SK-MEL-5 (cell line): Measurements from ENCODE around the gene CAP2. TPM values are rescaled to one million over a fixed set of nuclear protein-coding genes. Genes with fewer than 3 reads are reported as not detected.
"Not testable (repeated sequence)": the region's sequence is repeated elsewhere in the genome, so short reads cannot be mapped to it uniquely, and the experiment has no call there.

ENCODE experiments used
- DNase-seq: peaks from one replicate; pipeline ENCODE4 v3.0.0-alpha.2; 2016; ENCODE audit warnings: low read depth, low spot score
- in situ Hi-C: cut with HindIII; loops from 2 replicates; pipeline ENCODE4 v1.10.0; 2016; ENCODE audit warnings: low sequenced_read_pairs, high pct_unique_total_duplicates, low pct_unique_long_range_greater_than_20kb
- total RNA-seq: library from RNA; depleted of rRNA; stranded (reverse); fragments of >200 nt; shearing (Covaris generic); gene quantifications from 2 replicates; pipeline ENCODE4 v1.2.3, GENCODE V29; 2014

Gene CAP2
- total RNA-seq, 1 experiment from 2014 or later: 21.3 TPM

DNA sequence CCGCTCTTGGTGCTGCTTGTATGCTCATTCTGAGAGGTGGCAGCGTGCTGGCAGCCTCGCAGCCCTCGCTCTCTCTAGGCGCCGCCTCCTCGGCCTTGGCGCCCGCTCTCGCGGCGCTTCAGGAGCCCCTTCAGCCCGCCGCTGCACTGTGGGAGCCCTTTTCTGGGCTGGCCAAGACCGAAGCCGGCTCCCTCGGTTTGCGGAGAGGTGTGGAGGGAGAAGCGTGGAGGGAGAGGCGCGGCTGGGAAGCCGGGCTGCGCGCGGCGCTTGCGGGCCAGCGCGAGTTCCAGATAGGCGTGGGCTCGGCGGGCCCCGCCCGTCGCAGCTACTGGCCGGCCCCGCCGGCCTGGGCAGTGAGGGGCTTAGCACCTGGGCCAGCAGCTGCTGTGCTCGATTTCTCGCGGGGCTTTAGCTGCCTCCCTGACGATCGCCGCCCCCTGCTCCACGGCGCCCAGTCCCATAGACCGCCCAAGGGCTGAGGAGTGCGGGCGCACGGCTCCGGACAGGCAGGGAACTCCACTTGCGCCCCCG lies 187.2 kb downstream of the CAP2 start:
- in situ Hi-C loops: no loop called here
- peak; percentile 58 for DNase-seq

DNA sequence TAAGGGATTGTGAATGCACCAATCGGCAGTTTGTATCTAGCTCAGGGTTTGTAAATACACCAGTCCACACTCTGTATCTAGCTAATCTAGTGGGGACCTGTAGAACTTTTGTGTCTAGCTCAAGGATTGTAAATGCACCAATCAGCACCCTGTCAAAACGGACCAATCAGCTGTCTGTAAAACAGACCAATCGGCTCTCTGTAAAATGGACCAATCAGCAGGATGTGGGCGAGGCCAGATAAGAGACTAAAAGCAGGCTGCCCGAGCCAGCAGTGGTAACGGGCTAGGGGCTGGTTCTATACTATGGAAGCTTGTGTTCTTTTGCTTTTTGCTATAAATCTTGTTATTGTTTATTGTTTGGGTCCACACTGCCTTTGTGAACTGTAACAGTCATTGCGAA lies 187.9 kb downstream of the CAP2 start:
- in situ Hi-C loops, DNase-seq: not testable (repeated sequence)

DNA sequence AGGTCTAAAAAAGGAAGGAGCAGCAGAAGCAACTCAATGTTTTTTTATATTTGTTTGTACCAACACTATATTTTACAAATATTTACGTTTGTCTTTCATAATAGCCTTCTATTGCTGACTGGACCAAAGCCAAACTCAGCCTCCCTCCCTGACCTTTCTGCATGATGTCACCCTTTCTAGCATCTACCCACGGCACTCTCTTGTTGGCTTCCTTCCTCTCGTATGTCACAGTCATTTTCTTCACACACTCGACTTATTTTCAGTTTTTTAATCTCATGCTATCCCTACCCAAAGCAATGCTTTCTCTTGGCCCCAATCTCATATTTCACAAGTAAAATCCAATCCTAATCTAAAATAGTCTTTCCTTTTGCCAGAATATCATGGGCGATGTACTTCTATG lies 190.4 kb downstream of the CAP2 start:
- in situ Hi-C loops: no loop called here
- DNase-seq: no peak

DNA sequence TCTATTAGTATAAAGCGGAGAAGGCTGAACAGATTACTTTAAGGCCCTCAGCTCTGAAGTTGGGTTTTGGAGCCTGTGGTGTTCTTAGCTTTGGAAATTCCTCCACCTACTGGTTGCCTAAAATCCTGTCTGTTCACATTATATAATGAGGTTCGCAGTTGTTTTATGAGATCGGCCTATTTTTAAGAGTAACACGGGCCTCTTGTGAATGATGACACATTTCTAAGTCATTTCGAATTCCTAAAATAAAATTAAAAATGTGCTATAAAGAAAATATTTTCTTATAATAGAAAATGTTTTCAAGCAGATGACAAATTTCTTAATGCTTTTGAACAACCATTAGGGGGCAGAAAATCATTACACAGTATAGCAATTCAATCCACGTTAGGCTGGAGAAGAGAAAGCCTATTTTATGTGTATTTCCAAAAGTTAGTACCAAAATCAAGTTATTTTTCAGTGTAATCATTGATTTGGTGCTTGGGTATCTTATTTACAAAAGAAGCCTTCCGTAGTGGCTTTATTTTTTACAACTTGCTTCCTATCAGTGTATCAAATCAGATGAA lies 190.9 kb downstream of the CAP2 start:
- in situ Hi-C loops: no loop called here
- peak; percentile 90 for DNase-seq

DNA sequence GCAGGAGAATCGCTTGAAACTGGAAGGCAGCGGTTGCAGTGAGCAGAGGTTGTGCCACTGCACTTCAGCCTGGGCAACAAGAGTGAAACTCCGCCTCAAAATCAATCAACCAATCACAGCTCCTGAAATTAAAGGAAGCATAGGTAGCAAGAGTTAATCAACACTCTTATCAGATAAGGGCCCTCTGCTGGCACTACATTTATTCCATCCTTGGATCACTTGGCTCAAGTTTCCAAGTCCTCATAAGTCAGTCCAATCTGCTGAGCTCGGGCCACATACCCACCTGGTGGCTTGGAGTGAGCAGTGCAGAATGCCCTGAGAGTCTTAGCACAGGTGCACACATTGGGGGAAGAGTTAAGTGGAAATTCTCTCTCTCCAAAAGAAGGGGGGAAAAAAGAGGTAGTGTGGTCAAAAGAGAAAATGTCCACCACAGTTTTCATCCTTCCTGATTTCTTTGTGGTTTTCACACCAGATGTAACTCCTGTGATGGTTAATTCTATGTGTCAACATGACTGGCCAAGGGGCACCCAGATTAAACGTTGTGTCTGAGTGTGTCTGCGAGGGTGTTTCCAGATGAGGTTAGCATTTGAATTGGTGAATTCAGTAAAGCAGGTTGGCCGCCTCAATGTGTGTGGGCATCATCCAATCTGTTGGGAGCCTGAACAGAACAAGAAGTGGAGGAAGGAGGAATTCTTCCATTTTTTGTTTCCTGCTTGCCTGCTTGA lies 192.5 kb downstream of the CAP2 start:
- in situ Hi-C loops: no loop called here
- DNase-seq: peak; percentile 75

DNA sequence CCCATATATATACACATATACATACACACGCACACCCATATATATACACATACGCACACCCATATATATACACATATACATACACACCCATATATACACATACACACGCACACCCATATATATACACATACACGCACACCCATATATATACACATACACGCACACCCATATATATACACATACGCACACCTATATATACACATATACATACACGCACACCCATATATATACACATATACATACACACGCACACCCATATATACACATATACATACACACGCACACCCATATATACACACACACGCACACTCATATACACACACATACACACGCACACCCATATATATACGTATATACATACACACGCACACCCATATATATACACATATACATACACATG lies 193.2 kb downstream of the CAP2 start:
- in situ Hi-C loops, DNase-seq: not testable (repeated sequence)

DNA sequence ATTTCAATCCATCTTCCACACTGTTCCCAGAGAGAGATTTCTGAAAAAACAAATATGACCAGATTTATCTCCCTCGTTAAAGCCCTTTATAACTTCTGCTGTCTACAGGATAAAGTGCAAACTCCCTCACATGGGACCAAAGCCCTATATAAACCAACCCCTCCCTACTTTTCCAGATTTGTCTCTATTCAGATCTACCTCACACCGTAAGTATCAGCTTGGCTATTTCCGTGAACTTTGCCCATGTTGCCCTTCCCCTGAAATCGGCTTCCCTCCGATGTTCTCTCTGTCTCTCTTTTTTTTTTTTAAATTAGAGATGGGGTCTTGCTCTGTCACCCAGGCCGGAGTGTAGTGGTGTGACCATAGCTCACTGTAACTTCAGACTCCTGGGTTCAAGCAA lies 194.6 kb downstream of the CAP2 start:
- no peak for DNase-seq
- in situ Hi-C loops: no loop called here

DNA sequence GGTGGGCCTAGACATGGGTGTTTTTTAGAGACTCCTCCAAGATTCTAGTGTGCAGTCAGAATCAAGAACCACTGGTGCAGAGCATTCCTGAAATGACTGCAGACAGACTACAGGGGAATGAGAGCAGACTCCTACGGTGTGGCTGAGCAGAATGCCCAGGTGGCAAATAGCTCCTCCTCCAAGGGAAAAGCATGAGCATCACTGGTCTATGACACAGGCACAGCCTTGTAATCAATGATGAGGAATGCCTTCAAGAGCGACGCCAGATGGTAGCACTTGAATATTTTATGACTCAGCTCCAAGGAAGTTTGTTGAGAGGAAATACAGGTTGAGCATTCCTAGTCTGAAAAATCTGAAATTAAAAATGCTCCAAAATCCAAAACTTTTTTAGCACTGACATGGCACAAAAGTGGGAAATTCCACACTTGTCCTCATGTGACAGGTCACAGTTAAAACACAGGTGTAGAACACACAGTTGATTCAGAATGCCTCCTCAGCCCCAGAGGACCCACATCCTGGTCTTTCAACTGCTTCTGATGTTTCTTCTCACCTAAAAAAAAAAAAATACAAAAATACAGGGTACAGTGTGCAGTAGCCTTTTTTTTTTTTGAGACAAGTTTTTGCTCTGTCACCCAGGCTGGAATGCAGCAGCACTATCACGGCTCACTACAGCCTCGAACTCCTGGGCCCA lies 196.2 kb downstream of the CAP2 start:
- peak; percentile 52 for DNase-seq
- in situ Hi-C loops: no loop called here

DNA sequence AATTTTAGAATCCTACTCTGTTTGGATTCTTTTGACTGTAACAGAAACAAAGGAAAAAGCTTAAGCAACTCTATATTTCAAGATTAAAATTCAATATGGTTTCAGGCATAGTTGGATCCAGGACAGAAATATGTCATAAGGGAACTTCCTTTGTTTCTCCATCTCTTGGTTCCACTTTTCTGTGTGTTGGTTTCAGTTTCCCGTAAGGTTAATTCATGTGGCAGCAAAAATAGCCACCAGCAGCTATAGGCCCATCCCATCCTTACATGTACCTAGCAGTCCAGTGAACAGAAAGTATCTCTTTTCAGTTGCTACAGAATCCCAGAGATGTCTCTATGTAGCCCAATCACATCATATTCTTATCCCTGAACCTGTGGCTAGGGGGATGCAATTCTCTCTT lies 197.9 kb downstream of the CAP2 start:
- no peak for DNase-seq

DNA sequence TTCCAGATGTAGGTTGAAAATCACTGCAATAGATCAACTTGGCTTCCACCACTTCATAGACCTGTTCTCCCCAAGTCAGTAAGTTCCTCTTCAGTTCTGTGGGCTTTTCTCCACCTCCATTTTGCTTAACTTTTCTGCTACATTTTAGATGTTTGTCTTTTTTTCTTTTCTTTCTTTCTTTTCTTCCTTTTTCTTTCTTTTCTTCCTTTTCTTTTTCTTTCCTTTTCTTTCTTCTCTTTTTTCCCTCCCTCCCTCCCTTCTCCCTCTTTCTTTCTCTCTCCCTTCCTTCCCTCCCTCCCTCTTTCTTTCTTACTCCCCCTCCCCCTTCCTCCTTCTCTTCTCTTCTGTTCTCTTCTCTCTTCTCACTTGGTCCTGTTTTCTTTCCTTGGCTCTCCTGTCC lies 199.9 kb downstream of the CAP2 start:
- in situ Hi-C loops: no loop called here
- DNase-seq: no peak

More for the DNA sequence above, 197.9 kb downstream of the CAP2 start:
- in situ Hi-C loops: no loop called here

DNA sequence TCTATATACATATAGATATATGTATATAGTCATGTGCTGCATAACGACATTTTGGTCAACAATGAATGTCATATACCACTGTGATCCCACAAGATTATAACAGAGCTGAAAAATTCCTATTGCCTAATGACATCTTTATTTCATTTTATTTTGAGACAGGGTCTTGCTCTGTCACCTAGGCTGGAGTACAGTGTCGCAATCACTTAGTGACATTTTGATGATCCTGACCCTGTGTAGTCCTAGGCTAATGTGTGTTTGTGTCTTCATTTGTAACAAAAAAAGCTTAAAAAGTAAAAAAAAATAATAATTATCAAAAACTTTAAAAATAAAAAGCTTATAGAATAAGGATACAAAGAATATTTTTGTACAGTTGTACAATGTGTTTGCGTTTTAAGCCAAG lies 202.7 kb downstream of the CAP2 start:
- in situ Hi-C loops: no loop called here
- no peak for DNase-seq

DNA sequence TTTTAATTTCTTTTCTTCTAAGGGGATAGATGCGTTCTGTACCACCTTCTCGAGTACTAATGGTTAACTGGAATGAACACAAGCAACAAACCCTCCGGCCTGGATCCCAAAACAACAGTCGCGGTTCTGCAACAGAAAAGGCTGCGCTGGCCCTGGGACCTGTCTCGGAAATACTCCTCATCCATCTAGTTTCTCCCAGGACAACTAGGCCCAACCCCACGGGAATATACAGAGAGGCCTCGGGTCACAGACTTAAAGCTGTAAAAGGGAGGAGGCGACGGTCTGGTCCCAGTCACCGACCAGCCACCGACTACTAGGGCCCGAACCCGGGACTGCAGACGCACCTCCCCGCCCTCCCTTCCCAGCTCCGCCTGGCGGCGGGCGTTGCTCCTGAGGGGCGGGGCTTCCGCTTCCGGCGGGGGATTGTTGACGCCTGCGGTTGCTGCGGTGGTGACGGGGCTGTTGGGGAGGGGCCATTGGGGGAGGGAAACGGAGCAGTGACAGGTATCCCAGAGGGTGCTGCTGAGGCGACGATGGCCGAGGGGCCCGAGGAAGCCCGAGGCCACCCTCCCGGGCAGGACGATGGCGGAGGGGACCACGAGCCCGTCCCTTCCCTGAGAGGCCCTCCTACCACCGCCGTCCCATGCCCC lies 206.6 kb downstream of the CAP2 start, which contains the start of gene FAM8A1:
TSS of gene FAM8A1 (plus strand) at position 426 of the 650 bp plus-strand sequence. CDS start at position 534, 108 bp downstream.
- in situ Hi-C loops: no loop called here
- peak; percentile 95 for DNase-seq

DNA sequence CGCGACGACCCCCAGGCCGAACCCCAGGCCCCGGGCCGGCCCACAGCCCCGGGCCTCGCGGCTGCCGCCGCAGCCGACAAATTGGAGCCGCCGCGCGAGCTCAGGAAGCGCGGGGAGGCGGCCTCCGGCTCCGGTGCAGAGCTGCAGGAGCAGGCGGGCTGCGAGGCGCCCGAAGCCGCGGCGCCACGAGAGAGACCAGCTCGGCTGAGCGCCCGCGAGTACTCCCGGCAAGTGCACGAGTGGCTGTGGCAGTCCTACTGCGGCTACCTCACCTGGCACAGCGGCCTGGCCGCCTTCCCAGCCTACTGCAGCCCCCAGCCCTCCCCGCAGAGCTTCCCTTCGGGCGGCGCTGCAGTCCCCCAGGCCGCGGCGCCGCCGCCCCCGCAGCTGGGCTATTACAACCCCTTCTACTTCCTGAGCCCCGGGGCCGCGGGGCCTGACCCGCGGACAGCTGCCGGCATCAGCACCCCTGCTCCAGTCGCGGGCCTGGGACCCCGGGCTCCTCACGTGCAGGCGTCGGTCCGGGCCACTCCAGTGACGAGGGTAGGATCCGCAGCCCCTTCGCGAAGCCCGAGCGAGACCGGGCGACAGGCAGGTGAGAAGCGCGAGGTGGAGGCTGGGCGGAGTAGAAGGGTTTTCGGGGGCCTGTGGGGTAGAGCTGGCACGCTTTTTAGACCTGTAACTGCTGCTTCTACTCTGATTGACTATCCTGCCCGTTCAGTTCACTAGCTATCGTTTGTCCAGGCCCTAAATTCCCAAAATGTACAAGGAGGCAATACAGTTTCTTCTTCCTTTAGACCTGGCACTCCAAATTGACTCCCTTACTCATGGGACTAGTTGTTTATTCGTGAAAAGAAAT lies 207.4 kb downstream of the CAP2 start:
- DNase-seq: peak; percentile 36
- in situ Hi-C loops: no loop called here

DNA sequence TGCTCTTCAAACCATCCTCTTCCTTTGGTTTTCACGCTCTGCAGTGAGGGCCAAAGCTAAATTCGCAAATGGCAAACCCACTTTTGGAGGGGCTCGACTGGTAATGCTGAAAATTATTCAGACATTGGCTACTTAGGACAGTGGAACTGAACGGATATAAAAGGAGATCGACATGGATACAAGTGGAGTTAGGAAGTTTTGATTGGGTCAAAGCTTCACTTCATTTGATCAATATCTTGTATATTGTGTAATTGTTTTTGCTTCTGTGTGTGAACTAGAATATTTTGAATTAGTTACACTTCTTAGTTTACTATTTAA lies 207.9 kb downstream of the CAP2 start:
- in situ Hi-C loops: no loop called here

DNA sequence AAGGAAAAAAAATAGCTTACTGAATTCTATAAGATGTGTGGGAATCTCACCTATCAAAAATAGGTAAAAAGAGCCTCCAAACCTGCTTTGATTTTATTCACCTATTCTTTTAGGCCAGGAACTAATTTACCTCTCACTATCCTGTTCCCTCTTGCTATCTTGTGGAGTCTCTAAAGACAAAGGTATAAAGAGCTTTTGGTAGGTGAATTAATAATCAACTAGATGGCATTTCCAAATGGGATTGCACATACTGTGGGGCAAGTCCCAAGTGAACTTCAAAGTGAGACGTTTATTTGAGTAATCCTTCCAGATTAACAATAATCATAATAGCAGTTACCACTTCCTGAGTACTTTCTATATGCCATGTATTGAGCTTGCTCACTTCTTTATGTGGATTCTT lies 209.5 kb downstream of the CAP2 start:
- in situ Hi-C loops: no loop called here
- no peak for DNase-seq

More for the DNA sequence above, 207.9 kb downstream of the CAP2 start:
- DNase-seq: no peak

DNA sequence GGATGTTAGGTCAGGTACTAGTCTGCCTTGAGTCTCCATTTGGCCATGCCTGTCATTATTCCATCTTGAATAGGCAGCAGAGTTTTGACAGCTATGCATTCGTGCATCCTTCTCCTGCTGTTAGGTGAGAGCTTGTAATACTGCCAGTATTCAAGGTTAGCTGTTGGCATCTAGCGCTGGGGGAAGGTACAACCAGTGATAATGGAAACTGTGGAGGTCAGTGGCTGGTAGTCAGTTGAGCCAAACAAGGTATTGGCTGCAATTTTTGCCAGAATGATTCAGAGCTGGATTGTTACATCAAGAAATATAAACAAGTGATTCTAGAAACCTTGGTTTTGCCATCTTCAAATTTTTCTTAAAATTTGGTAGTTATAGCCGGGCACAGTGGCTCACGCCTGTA lies 213.2 kb downstream of the CAP2 start:
- in situ Hi-C loops: no loop called here
- DNase-seq: no peak
